ENCODE measurements around the gene GLT1D1.
"Not testable (repeated sequence)": the region's sequence is repeated elsewhere in the genome, so short reads cannot be mapped to it uniquely, and the experiment has no call there.

GLT1D1 gene

GRCh38 chr12:128833418-128833817 is 19.9 kb upstream of the GLT1D1 start:
- no peak for TF ChIP-seq CTCF (IDR thresholded peaks at IDR 0.05; ENCODE audit: insufficient read depth, low read depth, low read length, missing control alignments)
- H3K4me3 ChIP-seq (ENCODE audit: low read length): no peak overlapping the region
- DNase-seq (ENCODE audit: low read depth): no peak

GRCh38 chr12:128839885-128840284 is 13.4 kb upstream of the GLT1D1 start:
- H3K4me3 ChIP-seq (ENCODE audit: low read length); DNase-seq (ENCODE audit: low read depth): not testable (repeated sequence)

- DNase-seq (ENCODE audit: low read depth): no peak
- no peak overlapping the region for H3K4me3 ChIP-seq (ENCODE audit: low read length)
- no peak for TF ChIP-seq CTCF (IDR thresholded peaks at IDR 0.05; ENCODE audit: insufficient read depth, low read depth, low read length, missing control alignments)
Observed at GRCh38 chr12:128840862-128841468, 12.3 kb upstream of the GLT1D1 start.

GRCh38 chr12:128842579-128842978 is 10.7 kb upstream of the GLT1D1 start:
- TF ChIP-seq CTCF (IDR thresholded peaks at IDR 0.05; ENCODE audit: insufficient read depth, low read depth, low read length, missing control alignments): no peak
- no peak overlapping the region for H3K4me3 ChIP-seq (ENCODE audit: low read length)
- no peak for DNase-seq (ENCODE audit: low read depth)

- H3K4me3 ChIP-seq (ENCODE audit: low read length): no peak overlapping the region
- no peak for DNase-seq (ENCODE audit: low read depth)
- no peak for TF ChIP-seq CTCF (IDR thresholded peaks at IDR 0.05; ENCODE audit: insufficient read depth, low read depth, low read length, missing control alignments)
Observed at GRCh38 chr12:128843538-128843937, 9.7 kb upstream of the GLT1D1 start.

- H3K4me3 ChIP-seq (ENCODE audit: low read length): no peak overlapping the region
Observed at GRCh38 chr12:128844031-128844635, 9.1 kb upstream of the GLT1D1 start.

GRCh38 chr12:128846671-128847070 is 6.6 kb upstream of the GLT1D1 start:
- not testable (repeated sequence) for DNase-seq (ENCODE audit: low read depth); H3K4me3 ChIP-seq (ENCODE audit: low read length)

More at GRCh38 chr12:128844031-128844635, 9.1 kb upstream of the GLT1D1 start:
- TF ChIP-seq CTCF (IDR thresholded peaks at IDR 0.05; ENCODE audit: insufficient read depth, low read depth, low read length, missing control alignments): no peak
- no peak for DNase-seq (ENCODE audit: low read depth)

GRCh38 chr12:128848371-128848770 is 4.9 kb upstream of the GLT1D1 start:
- TF ChIP-seq CTCF (IDR thresholded peaks at IDR 0.05; ENCODE audit: insufficient read depth, low read depth, low read length, missing control alignments): no peak
- DNase-seq (ENCODE audit: low read depth): no peak
- no peak overlapping the region for H3K4me3 ChIP-seq (ENCODE audit: low read length)

GRCh38 chr12:128849806-128850205 is 3.5 kb upstream of the GLT1D1 start:
- not testable (repeated sequence) for H3K4me3 ChIP-seq (ENCODE audit: low read length)

More at GRCh38 chr12:128849806-128850205, 3.5 kb upstream of the GLT1D1 start:
- not testable (repeated sequence) for DNase-seq (ENCODE audit: low read depth)
